Loucy (cell line): ENCODE measurements around the gene LPP.

ENCODE experiments used
- EZH2phosphoT487 ChIP-seq: fragments of 200-600 bp; IDR thresholded peaks from 2 replicates; pipeline ENCODE4 v1.6.1; 2018; ENCODE audit warnings: antibody characterized with exemption, mild to moderate bottlenecking, moderate library complexity, borderline replicate concordance
- TF ChIP-seq, protein P1 (sequence below): fragments of 200-600 bp; sonication (generic); conservative IDR thresholded peaks from 2 replicates; pipeline ENCODE4 v1.5.1; 2014; ENCODE audit warnings: mild to moderate bottlenecking, antibody characterized with exemption, low read length

DNA sequence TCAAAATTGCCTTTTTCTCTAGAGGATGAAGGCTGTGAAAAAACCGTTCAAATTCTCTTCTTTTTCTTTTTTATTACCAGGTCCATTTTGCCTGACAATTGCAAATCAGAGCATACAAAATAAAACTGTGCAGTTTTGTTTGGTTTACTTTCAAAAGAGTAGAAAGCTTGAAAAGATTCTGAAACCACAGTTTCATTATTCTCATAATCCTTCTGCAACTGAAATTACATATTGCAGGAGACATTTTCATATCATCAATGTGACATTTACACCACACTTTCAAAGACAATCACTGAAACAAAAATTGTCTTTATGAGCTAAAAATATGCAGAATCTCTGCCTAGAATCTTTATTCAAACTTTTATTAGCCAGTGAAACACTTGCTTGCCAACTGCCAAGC lies 721.5 kb downstream of the LPP start:
- TF ChIP-seq, protein P1, sequence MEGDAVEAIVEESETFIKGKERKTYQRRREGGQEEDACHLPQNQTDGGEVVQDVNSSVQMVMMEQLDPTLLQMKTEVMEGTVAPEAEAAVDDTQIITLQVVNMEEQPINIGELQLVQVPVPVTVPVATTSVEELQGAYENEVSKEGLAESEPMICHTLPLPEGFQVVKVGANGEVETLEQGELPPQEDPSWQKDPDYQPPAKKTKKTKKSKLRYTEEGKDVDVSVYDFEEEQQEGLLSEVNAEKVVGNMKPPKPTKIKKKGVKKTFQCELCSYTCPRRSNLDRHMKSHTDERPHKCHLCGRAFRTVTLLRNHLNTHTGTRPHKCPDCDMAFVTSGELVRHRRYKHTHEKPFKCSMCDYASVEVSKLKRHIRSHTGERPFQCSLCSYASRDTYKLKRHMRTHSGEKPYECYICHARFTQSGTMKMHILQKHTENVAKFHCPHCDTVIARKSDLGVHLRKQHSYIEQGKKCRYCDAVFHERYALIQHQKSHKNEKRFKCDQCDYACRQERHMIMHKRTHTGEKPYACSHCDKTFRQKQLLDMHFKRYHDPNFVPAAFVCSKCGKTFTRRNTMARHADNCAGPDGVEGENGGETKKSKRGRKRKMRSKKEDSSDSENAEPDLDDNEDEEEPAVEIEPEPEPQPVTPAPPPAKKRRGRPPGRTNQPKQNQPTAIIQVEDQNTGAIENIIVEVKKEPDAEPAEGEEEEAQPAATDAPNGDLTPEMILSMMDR, result no peak
- TF ChIP-seq EZH2phosphoT487, result no peak
